Measurements from ENCODE around the gene ACTMAP. TPM values are rescaled to one million over a fixed set of nuclear protein-coding genes. Genes with fewer than 3 reads are reported as not detected.
"Not testable (repeated sequence)": the region's sequence is repeated elsewhere in the genome, so short reads cannot be mapped to it uniquely, and the experiment has no call there.

Gene ACTMAP
- total RNA-seq, 1 experiment from 2014 or later, result 16.8 TPM

DNA sequence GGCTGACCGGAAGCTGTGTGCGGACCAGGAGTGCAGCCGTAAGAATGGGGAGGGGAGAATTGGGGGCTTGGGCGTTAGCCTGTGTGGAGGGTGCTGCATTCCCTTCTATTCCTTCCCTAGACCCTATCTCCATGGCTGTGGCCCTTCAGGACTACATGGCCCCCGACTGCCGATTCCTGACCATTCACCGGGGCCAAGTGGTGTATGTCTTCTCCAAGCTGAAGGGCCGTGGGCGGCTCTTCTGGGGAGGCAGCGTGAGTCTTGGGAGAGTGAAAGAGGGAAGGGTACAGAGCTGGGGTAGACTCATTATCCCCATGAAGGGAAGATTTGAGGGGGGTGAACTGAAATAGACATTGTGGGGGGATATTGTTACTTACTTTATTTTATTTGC lies 25.4 kb upstream of the ACTMAP start:
- ChIA-PET POLR2A (interaction anchor here (1.4 to 3.1 kb wide), 2 partner anchors 23 to 24 kb away, joined by 3 to 24 read pairs; partner anchors contain the start of genes ACTMAP, EGLN2 and SNRPA), RAD21 (ENCODE audit: low non-redundant PET in 1 of 2, low total read pairs in 2 of 2, uncharacterized antibody in 2 of 2, unreplicated experiment in 2 of 2) (no interaction called here), CTCF (no interaction called here)
- H3K27ac ChIP-seq (ENCODE audit: low read depth, low read length), result no peak overlapping the region
- no peak overlapping the region for H3K9ac ChIP-seq (ENCODE audit: low read length)
- H3K79me2 ChIP-seq (ENCODE audit: insufficient read depth, low read length), result no peaks in the 10 kb centered on the region
- no peak for DNase-seq (ENCODE audit: low read depth, low spot score)
- no peak overlapping the region for H3K4me2 ChIP-seq (ENCODE audit: low read length)
- peaks cover 15 to 34% of the 10 kb centered on the region in 2 experiments for H3K4me1 ChIP-seq (ENCODE audit: control insufficient read depth in 1 of 2, insufficient read depth in 2 of 2, low read length in 2 of 2)
- H3K9me3 ChIP-seq (ENCODE audit: control insufficient read depth in 1 of 2, insufficient read depth in 1 of 2, low read depth in 1 of 2, low read length in 2 of 2), result no peaks in the 10 kb centered on the region
- no peak for ATAC-seq
- intact Hi-C loops (cut with micrococcal nuclease), result no loop called here
- no peak overlapping the region for H2AFZ ChIP-seq (ENCODE audit: low read depth, low read length, poor library complexity, severe bottlenecking)
- no peak overlapping the region for H3K4me3 ChIP-seq (replicated peaks in 1 of 2; ENCODE audit: low read depth in 1 of 2, low read length in 2 of 2)
- no peak for TF ChIP-seq CBX3 (IDR thresholded peaks at IDR 0.05; ENCODE audit: low read depth)
- TF ChIP-seq, protein P1, sequence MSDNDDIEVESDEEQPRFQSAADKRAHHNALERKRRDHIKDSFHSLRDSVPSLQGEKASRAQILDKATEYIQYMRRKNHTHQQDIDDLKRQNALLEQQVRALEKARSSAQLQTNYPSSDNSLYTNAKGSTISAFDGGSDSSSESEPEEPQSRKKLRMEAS (IDR thresholded peaks at IDR 0.05), result no peak
- TF ChIP-seq FOSL1 (IDR thresholded peaks at IDR 0.05; ENCODE audit: low read depth), result no peak
- H3K9me2 ChIP-seq (ENCODE audit: insufficient read depth), result no peaks in the 10 kb centered on the region
- BruUV-seq (replicated peaks), result no TSS peak
- no peaks in the 10 kb centered on the region for H3K27me3 ChIP-seq (ENCODE audit: insufficient read depth, low read length)
- no peaks in the 10 kb centered on the region for H3K36me3 ChIP-seq (ENCODE audit: control insufficient read depth in 1 of 2, insufficient read depth in 2 of 2, low read length in 2 of 2)
- no peaks in the 10 kb centered on the region for H4K20me1 ChIP-seq (ENCODE audit: insufficient read depth)

DNA sequence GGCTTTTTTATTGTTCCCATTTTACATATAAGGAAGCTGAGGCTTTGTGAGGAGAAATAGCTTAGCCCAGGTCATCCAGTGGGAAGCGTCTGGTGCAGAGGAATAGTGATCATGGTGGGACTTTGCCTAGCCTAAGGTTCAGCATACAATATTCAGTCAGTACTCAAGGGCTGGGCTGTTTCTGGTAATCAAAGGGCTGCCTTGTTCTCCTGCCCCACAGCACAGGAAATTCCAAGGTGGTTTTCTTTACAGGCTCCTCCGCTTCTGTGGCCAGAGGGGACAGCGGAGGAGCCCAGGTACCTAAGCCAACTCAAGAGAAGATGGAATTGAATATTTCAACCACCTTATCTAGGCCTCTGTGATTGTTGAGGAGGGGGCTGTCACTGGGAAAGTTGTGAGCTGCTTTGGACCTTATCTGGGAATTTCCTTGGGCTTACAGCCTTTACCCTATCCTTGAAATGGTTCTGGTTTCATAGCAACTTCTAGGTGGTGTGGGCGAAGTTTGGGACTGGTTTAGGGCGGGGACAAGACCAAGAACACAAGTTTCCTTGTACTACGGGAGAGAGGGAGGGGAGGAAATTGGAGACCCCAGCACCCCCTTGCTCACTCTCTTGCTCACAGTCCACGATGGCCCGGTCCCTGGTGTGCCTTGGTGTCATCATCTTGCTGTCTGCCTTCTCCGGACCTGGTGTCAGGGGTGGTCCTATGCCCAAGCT lies 24.8 kb upstream of the ACTMAP start, which contains the start of gene MIA:
MIA (plus strand) TSS at position 606 of the 716 bp plus-strand sequence; CDS start at position 628, 22 bp downstream.
- BruUV-seq (replicated peaks), result no TSS peak
- no peaks in the 10 kb centered on the region for H3K9me3 ChIP-seq (ENCODE audit: control insufficient read depth in 1 of 2, insufficient read depth in 1 of 2, low read depth in 1 of 2, low read length in 2 of 2)
- CTCF ChIA-PET, result no interaction called here
- peaks cover 15 to 34% of the 10 kb centered on the region in 2 experiments for H3K4me1 ChIP-seq (ENCODE audit: control insufficient read depth in 1 of 2, insufficient read depth in 2 of 2, low read length in 2 of 2)
- no peaks in the 10 kb centered on the region for H3K36me3 ChIP-seq (ENCODE audit: control insufficient read depth in 1 of 2, insufficient read depth in 2 of 2, low read length in 2 of 2)
- H3K4me2 ChIP-seq (ENCODE audit: low read length), result 0 out of 2 replicates have a peak within 1 kb of the TSS, but pooled peaks have one; percentile 3
- intact Hi-C loops (cut with micrococcal nuclease), result no loop called here
- H3K9me2 ChIP-seq (ENCODE audit: insufficient read depth), result no peaks in the 10 kb centered on the region
- H3K4me3 ChIP-seq (replicated peaks in 1 of 2; ENCODE audit: low read depth in 1 of 2, low read length in 2 of 2), result no peak within 1 kb of the TSS
- no peak for TF ChIP-seq EZH2phosphoT487 (IDR thresholded peaks at IDR 0.05; ENCODE audit: borderline replicate concordance)
- POLR2A ChIA-PET, result interaction anchor here (1.4 kb wide), 1 partner anchor 24 kb away, joined by 3 read pairs; the partner anchor contains the start of gene EGLN2
- ATAC-seq, result no peak
- H3K9ac ChIP-seq (ENCODE audit: low read length), result no peak within 1 kb of the TSS
- RAD21 ChIA-PET (ENCODE audit: low non-redundant PET in 1 of 2, low total read pairs in 2 of 2, uncharacterized antibody in 2 of 2, unreplicated experiment in 2 of 2), result no interaction called here
- H3K27ac ChIP-seq (ENCODE audit: low read depth, low read length), result no peak within 1 kb of the TSS
- no peak within 1 kb of the TSS for H2AFZ ChIP-seq (ENCODE audit: low read depth, low read length, poor library complexity, severe bottlenecking)
- H4K20me1 ChIP-seq (ENCODE audit: insufficient read depth), result no peaks in the 10 kb centered on the region
- H3K79me2 ChIP-seq (ENCODE audit: insufficient read depth, low read length), result no peaks in the 10 kb centered on the region
- no peaks in the 10 kb centered on the region for H3K27me3 ChIP-seq (ENCODE audit: insufficient read depth, low read length)
- DNase-seq (ENCODE audit: low read depth, low spot score), result no peak

DNA sequence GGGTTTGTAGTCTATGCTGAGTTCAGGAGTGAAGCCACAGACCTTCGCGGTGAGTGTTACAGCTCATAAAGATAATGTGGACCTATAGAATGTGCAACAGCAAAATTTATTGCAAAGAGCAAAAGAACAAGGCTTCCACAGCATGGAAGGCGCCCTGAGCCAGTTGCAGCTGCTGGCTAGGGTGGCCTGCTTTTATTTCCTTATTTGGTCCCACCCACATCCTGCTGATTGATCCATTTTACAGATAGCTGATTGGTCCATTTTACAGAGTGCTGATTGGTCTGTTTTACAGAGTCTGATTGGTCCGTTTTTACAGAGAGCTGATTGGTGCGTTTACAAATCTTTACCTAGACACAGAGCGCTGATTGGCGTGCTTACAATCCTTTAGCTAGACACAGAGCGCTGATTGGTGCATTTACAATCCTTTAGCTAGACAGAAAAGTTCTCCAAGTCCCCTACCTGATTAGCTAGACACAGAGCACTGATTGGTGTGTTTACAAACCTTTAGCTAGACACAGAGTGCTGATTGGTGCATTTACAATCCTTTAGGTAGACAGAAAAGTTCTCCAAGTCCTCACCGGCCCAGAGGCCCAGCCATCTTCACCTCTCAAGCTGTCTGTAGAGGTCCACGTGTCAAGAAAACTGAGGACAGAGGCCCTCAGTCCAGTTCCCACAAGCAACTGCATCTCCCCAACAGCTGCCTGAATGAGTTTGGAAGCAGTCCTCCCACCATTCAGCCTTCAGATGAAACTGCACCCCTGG lies 21.0 kb upstream of the ACTMAP start:
- H3K4me2 ChIP-seq (ENCODE audit: low read length); H3K36me3 ChIP-seq (ENCODE audit: control insufficient read depth in 1 of 2, insufficient read depth in 2 of 2, low read length in 2 of 2); DNase-seq (ENCODE audit: low read depth, low spot score); H4K20me1 ChIP-seq (ENCODE audit: insufficient read depth); H3K27me3 ChIP-seq (ENCODE audit: insufficient read depth, low read length); H3K79me2 ChIP-seq (ENCODE audit: insufficient read depth, low read length); H3K9ac ChIP-seq (ENCODE audit: low read length); BruUV-seq (replicated peaks); H3K27ac ChIP-seq (ENCODE audit: low read depth, low read length); H3K9me2 ChIP-seq (ENCODE audit: insufficient read depth); RAD21 ChIA-PET (ENCODE audit: low non-redundant PET in 1 of 2, low total read pairs in 2 of 2, uncharacterized antibody in 2 of 2, unreplicated experiment in 2 of 2); H3K9me3 ChIP-seq (ENCODE audit: control insufficient read depth in 1 of 2, insufficient read depth in 1 of 2, low read depth in 1 of 2, low read length in 2 of 2); intact Hi-C loops (cut with micrococcal nuclease); H3K4me3 ChIP-seq (replicated peaks in 1 of 2; ENCODE audit: low read depth in 1 of 2, low read length in 2 of 2); H2AFZ ChIP-seq (ENCODE audit: low read depth, low read length, poor library complexity, severe bottlenecking): not testable (repeated sequence)
- CTCF ChIA-PET, result interaction anchor here (1.4 kb wide), 1 partner anchor 36 kb away, joined by 3 read pairs; no protein-coding TSS in a partner anchor
- peak; percentile 65; the same call in 1 of the 2 replicates for ATAC-seq
- POLR2A ChIA-PET, result interaction anchor here (1.1 kb wide), 1 partner anchor 21 kb away, joined by 4 read pairs; the partner anchor contains the start of genes ACTMAP and SNRPA
- peaks cover 3 to 11% of the 10 kb centered on the region in 2 experiments; a peak in 2 of 4 replicates for H3K4me1 ChIP-seq (ENCODE audit: control insufficient read depth in 1 of 2, insufficient read depth in 2 of 2, low read length in 2 of 2)
